ENCODE measurements around the gene DLEC1. TPM values are rescaled to one million over a fixed set of nuclear protein-coding genes. Genes with fewer than 3 reads are reported as not detected.

The DLEC1 gene
- total and polyA plus RNA-seq, 9 of the 15 experiments (the other 6 are each of a cell fraction or from before 2014, with no cell fraction given), result 0.07 to 0.08 TPM; not detected in 7

- Histone ChIP-seq H3K79me2 (ENCODE audit: control insufficient read depth, insufficient read depth, low read length) (peaks cover 26% of the 10 kb centered on the region), H3K9me1 (ENCODE audit: control insufficient read depth, insufficient read depth, low read length) (peaks cover 16% of the 10 kb centered on the region), H3K27ac (ENCODE audit: extremely low read depth, low read depth, low read length) (no peak overlapping the region; the same call in 2 of the 3 replicates), H3K4me3 (no peak overlapping the region), H3K36me3 (ENCODE audit: control insufficient read depth, insufficient read depth, low read length) (peaks cover 96% of the 10 kb centered on the region), H3K9me3 (replicated peaks; ENCODE audit: control insufficient read depth, insufficient read depth, low read depth, low read length) (no peaks in the 10 kb centered on the region), H4K20me1 (replicated peaks; ENCODE audit: control insufficient read depth, insufficient read depth, low read length) (no peaks in the 10 kb centered on the region; the same call in none of the 2 replicates), H3K4me2 (ENCODE audit: insufficient read depth, low read length) (no peak overlapping the region), H3K9ac (ENCODE audit: insufficient read depth in 1 of 2, low read depth in 2 of 2, low read length in 2 of 2) (peak overlapping the region in 1 of 2 experiments; percentile 76; a peak in 2 of 4 replicates), H3K4me1 (replicated peaks in 1 of 2; ENCODE audit: control insufficient read depth in 2 of 2, insufficient read depth in 2 of 2, low read length in 2 of 2) (peaks cover 7 to 39% of the 10 kb centered on the region in 2 experiments; a peak in 4 of 5 replicates), H2AFZ (ENCODE audit: low read depth, low read length) (no peak overlapping the region), H3K27me3 (ENCODE audit: control insufficient read depth in 2 of 2, insufficient read depth in 2 of 2, low read length in 2 of 2) (no peaks in the 10 kb centered on the region)
- intact Hi-C loops (cut with micrococcal nuclease) (no loop called here), in situ Hi-C loops (cut with MboI) (no loop called here)
- 88% methylated on average over 14 of the region's 21 CpGs for WGBS (ENCODE audit: insufficient coverage, low coverage, missing lambda C conversion rate)
- peak; percentile 67 for TF ChIP-seq POLR2G (IDR thresholded peaks at IDR 0.05; ENCODE audit: low read depth, low read length)
- no peak for TF ChIP-seq ARID3A (IDR thresholded peaks at IDR 0.05; ENCODE audit: borderline replicate concordance, low read depth, low read length)
- peak; percentile 73 for TF ChIP-seq ZBTB33 (CRISPR knock-in tag; IDR thresholded peaks at IDR 0.05)
- 0 out of 2 replicates have a peak, but pooled peaks have one; percentile 29 for TF ChIP-seq RBFOX2 (IDR thresholded peaks at IDR 0.05; ENCODE audit: low read depth, low read length)
- TF ChIP-seq EP300 (IDR thresholded peaks at IDR 0.05; ENCODE audit: low read length), result no peak
- no peak for TF ChIP-seq FIP1L1 (IDR thresholded peaks at IDR 0.05; ENCODE audit: low read depth, low read length, poor library complexity, severe bottlenecking)
- DNase-seq (ENCODE audit: extremely low read depth in 1 of 4, low spot score in 3 of 4) (peak in 1 of 4 experiments; percentile 15), FAIRE-seq (no peak), ATAC-seq (no peak)
- BruUV-seq (replicated peaks), result no TSS peak
- ChIA-PET POLR2A (interaction anchor here (1.0 to 1.5 kb wide), 4 partner anchors 8 to 447 kb away, joined by 3 to 4 read pairs (median 4); no protein-coding TSS in a partner anchor), CTCF (ENCODE audit: low intra/inter-chr PET ratio) (no interaction called here)
Measured at GRCh38 chr3:38011111-38011510, 27.9 kb upstream of the DLEC1 start.
